ENCODE results near the gene GGTLC2.
"Not testable (repeated sequence)": the region's sequence is repeated elsewhere in the genome, so short reads cannot be mapped to it uniquely, and the experiment has no call there.

GGTLC2 gene

GRCh38 chr22:22604326-22605073 lies 39.9 kb upstream of the GGTLC2 start:
- no peak for DNase-seq (ENCODE audit: low read depth)
- no peak overlapping the region for H3K4me3 ChIP-seq (ENCODE audit: control insufficient read depth, low read depth, low read length)
- TF ChIP-seq CTCF (conservative IDR thresholded peaks at IDR 0.05; ENCODE audit: control insufficient read depth, insufficient read depth, low read depth, low read length): no peak

- no peak for TF ChIP-seq CTCF (conservative IDR thresholded peaks at IDR 0.05; ENCODE audit: control insufficient read depth, insufficient read depth, low read depth, low read length)
- no peak overlapping the region for H3K4me3 ChIP-seq (ENCODE audit: control insufficient read depth, low read depth, low read length)
- no peak for DNase-seq (ENCODE audit: low read depth)
These were observed 39.4 kb upstream of the GGTLC2 start for GRCh38 chr22:22605074-22605404.

GRCh38 chr22:22608022-22608421 lies 36.4 kb upstream of the GGTLC2 start:
- not testable (repeated sequence) for DNase-seq (ENCODE audit: low read depth); H3K4me3 ChIP-seq (ENCODE audit: control insufficient read depth, low read depth, low read length)

- no peak for TF ChIP-seq CTCF (conservative IDR thresholded peaks at IDR 0.05; ENCODE audit: control insufficient read depth, insufficient read depth, low read depth, low read length)
- no peak overlapping the region for H3K4me3 ChIP-seq (ENCODE audit: control insufficient read depth, low read depth, low read length)
- no peak for DNase-seq (ENCODE audit: low read depth)
These were observed 35.1 kb upstream of the GGTLC2 start for GRCh38 chr22:22609291-22609690.

- no peak for DNase-seq (ENCODE audit: low read depth)
- H3K4me3 ChIP-seq (ENCODE audit: control insufficient read depth, low read depth, low read length): no peak overlapping the region
- no peak for TF ChIP-seq CTCF (conservative IDR thresholded peaks at IDR 0.05; ENCODE audit: control insufficient read depth, insufficient read depth, low read depth, low read length)
These were observed 31.9 kb upstream of the GGTLC2 start for GRCh38 chr22:22612516-22612915.

- TF ChIP-seq CTCF (conservative IDR thresholded peaks at IDR 0.05; ENCODE audit: control insufficient read depth, insufficient read depth, low read depth, low read length): no peak
- no peak overlapping the region for H3K4me3 ChIP-seq (ENCODE audit: control insufficient read depth, low read depth, low read length)
- DNase-seq (ENCODE audit: low read depth): no peak
These were observed 30.3 kb upstream of the GGTLC2 start for GRCh38 chr22:22614065-22614464.

GRCh38 chr22:22616636-22617035 lies 27.8 kb upstream of the GGTLC2 start:
- no peak for DNase-seq (ENCODE audit: low read depth)
- TF ChIP-seq CTCF (conservative IDR thresholded peaks at IDR 0.05; ENCODE audit: control insufficient read depth, insufficient read depth, low read depth, low read length): no peak
- H3K4me3 ChIP-seq (ENCODE audit: control insufficient read depth, low read depth, low read length): no peak overlapping the region
